ENCODE results near the gene SLC16A9.

- TF ChIP-seq POLR2A (IDR thresholded peaks at IDR 0.05) (no peak), CTCF (IDR thresholded peaks at IDR 0.05) (no peak)
These were observed 39.4 kb downstream of the SLC16A9 start for GRCh38 chr10:59670269-59670668.

All from thyroid gland (tissue), 4 donors.